Breast epithelium (tissue), 4 donors: Measurements from ENCODE around the gene RUBCNL. TPM values are rescaled to one million over a fixed set of nuclear protein-coding genes. Genes with fewer than 3 reads are reported as not detected.

ENCODE experiments used
- DNase-seq, 2 donors: peaks; one replicate each; pipeline ENCODE4 v3.0.0-alpha.2; 2019; ENCODE audit warnings: low spot score in 2 of 2
- H3K27ac ChIP-seq, 2 donors: fragments of 200-600 bp; sonication (generic) in 1 of 2; one replicate each; pipeline ENCODE4 v1.5.1; 2016 to 2019; ENCODE audit warnings: mild to moderate bottlenecking in 1 of 2
- H3K27me3 ChIP-seq, 2 donors: fragments of 200-600 bp; sonication (generic) in 1 of 2; one replicate each; pipeline versions ENCODE4 v1.5.1 to v1.6.0; 2017 to 2019; ENCODE audit warnings: control low read depth in 1 of 2, mild to moderate bottlenecking in 1 of 2
- H3K36me3 ChIP-seq: fragments of 200-600 bp; one replicate; pipeline ENCODE4 v1.5.1; 2019
- H3K4me1 ChIP-seq, 2 donors: fragments of 200-600 bp; sonication (generic); one replicate each; pipeline ENCODE4 v1.5.1; 2016 to 2019; ENCODE audit warnings: control low read depth in 1 of 2
- H3K4me3 ChIP-seq, 3 donors: fragments of 200-600 bp; sonication (generic); 1 replicate in 2 of 3; 2 replicates in 1 of 3; pipeline ENCODE4 v1.5.1; 2016 to 2019; ENCODE audit warnings: mild to moderate bottlenecking in 3 of 3, moderate library complexity in 2 of 3
- H3K9me3 ChIP-seq, 2 donors: fragments of 200-600 bp; sonication (generic) in 1 of 2; one replicate each; pipeline ENCODE4 v1.5.1; 2016 to 2019; ENCODE audit warnings: control low read depth in 1 of 2
- CTCF ChIP-seq, 3 donors: fragments of 450-650 bp; IDR thresholded peaks; one replicate each; pipeline ENCODE4 v1.5.1; 2016 to 2017; ENCODE audit warnings: antibody characterized with exemption in 3 of 3, mild to moderate bottlenecking in 3 of 3, moderate library complexity in 3 of 3
- POLR2A ChIP-seq: fragments of 450-650 bp; IDR thresholded peaks from one replicate; pipeline ENCODE4 v1.6.1; 2016; ENCODE audit warnings: antibody characterized with exemption, mild to moderate bottlenecking, moderate library complexity
- POLR2AphosphoS5 ChIP-seq, 3 donors: sonication (generic); formaldehyde crosslinking; IDR thresholded peaks; one replicate each; pipeline ENCODE4 v1.6.1; 2017; ENCODE audit warnings: antibody characterized with exemption in 3 of 3
- intact Hi-C: fragments of 100-400 bp; cut with DNase I; formaldehyde crosslinking; loops from one replicate; pipeline ENCODE4 v1.15.1; 2023; ENCODE audit warnings: low total_unique reads
- total RNA-seq, 3 donors: library from RNA; depleted of rRNA; stranded (reverse); fragments of >200 nt; gene quantifications; one replicate each; pipeline ENCODE4 v1.1.0, GENCODE V29; 2016

The RUBCNL gene
- total RNA-seq, 3 donors from 2014 or later: 2.1 to 8.2 (median 3.3) TPM

GRCh38 chr13:46382224-46382623 lies 4.8 kb downstream of the RUBCNL start:
- no peak overlapping the region for H3K4me3 ChIP-seq
- intact Hi-C loops: no loop called here
- TF ChIP-seq POLR2AphosphoS5 (IDR thresholded peaks at IDR 0.05): no peak
- TF ChIP-seq CTCF (IDR thresholded peaks at IDR 0.05): no peak
- no peak for TF ChIP-seq POLR2A
- H3K9me3 ChIP-seq: no peaks in the 10 kb centered on the region
- H3K4me1 ChIP-seq: no peaks in the 10 kb centered on the region
- no peak overlapping the region for H3K27ac ChIP-seq
- peaks cover 0 to 5% of the 10 kb centered on the region in 2 donors for H3K27me3 ChIP-seq
- no peak for DNase-seq
- no peaks in the 10 kb centered on the region for H3K36me3 ChIP-seq

- DNase-seq: no peak
- H3K4me1 ChIP-seq: no peaks in the 10 kb centered on the region
- H3K36me3 ChIP-seq: no peaks in the 10 kb centered on the region
- no peak overlapping the region for H3K4me3 ChIP-seq
- intact Hi-C loops: no loop called here
- H3K27me3 ChIP-seq: no peaks in the 10 kb centered on the region
- H3K9me3 ChIP-seq: no peaks in the 10 kb centered on the region
- H3K27ac ChIP-seq: no peak overlapping the region
- TF ChIP-seq POLR2A: no peak
Observed at GRCh38 chr13:46380242-46380641, 6.8 kb downstream of the RUBCNL start.

- no peak for DNase-seq
- Histone ChIP-seq H3K4me1 (no peaks in the 10 kb centered on the region), H3K9me3 (no peaks in the 10 kb centered on the region), H3K4me3 (no peak overlapping the region), H3K27ac (no peak overlapping the region), H3K36me3 (no peaks in the 10 kb centered on the region), H3K27me3 (no peaks in the 10 kb centered on the region)
- intact Hi-C loops: no loop called here
- TF ChIP-seq CTCF (IDR thresholded peaks at IDR 0.05) (no peak), POLR2AphosphoS5 (IDR thresholded peaks at IDR 0.05) (no peak), POLR2A (no peak)
Observed at GRCh38 chr13:46379611-46380010, 7.4 kb downstream of the RUBCNL start.

GRCh38 chr13:46378411-46378810 lies 8.6 kb downstream of the RUBCNL start:
- Histone ChIP-seq H3K27me3 (no peaks in the 10 kb centered on the region), H3K4me3 (no peak overlapping the region), H3K9me3 (no peaks in the 10 kb centered on the region), H3K27ac (no peak overlapping the region), H3K4me1 (no peaks in the 10 kb centered on the region), H3K36me3 (no peaks in the 10 kb centered on the region)
- TF ChIP-seq CTCF (IDR thresholded peaks at IDR 0.05) (no peak), POLR2AphosphoS5 (IDR thresholded peaks at IDR 0.05) (no peak), POLR2A (no peak)
- no peak for DNase-seq
- intact Hi-C loops: no loop called here

GRCh38 chr13:46377554-46377953 lies 9.5 kb downstream of the RUBCNL start:
- no peaks in the 10 kb centered on the region for H3K9me3 ChIP-seq
- no peaks in the 10 kb centered on the region for H3K36me3 ChIP-seq
- no peak for TF ChIP-seq POLR2A
- TF ChIP-seq CTCF (IDR thresholded peaks at IDR 0.05): no peak
- TF ChIP-seq POLR2AphosphoS5 (IDR thresholded peaks at IDR 0.05): no peak
- no peak for DNase-seq
- H3K4me3 ChIP-seq: no peak overlapping the region
- H3K27ac ChIP-seq: no peak overlapping the region
- H3K4me1 ChIP-seq: no peaks in the 10 kb centered on the region
- no peaks in the 10 kb centered on the region for H3K27me3 ChIP-seq
- intact Hi-C loops: no loop called here

- TF ChIP-seq POLR2A (no peak), POLR2AphosphoS5 (IDR thresholded peaks at IDR 0.05) (no peak), CTCF (IDR thresholded peaks at IDR 0.05) (no peak)
- intact Hi-C loops: no loop called here
Observed at GRCh38 chr13:46374710-46375109, 12.3 kb downstream of the RUBCNL start.

More at GRCh38 chr13:46374710-46375109, 12.3 kb downstream of the RUBCNL start:
- H3K4me1 ChIP-seq: no peaks in the 10 kb centered on the region
- no peaks in the 10 kb centered on the region for H3K36me3 ChIP-seq
- H3K4me3 ChIP-seq: no peak overlapping the region
- no peak overlapping the region for H3K27ac ChIP-seq
- H3K9me3 ChIP-seq: no peaks in the 10 kb centered on the region
- no peak for DNase-seq
- H3K27me3 ChIP-seq: no peaks in the 10 kb centered on the region
